ELF-1 (cell line): Measurements from ENCODE around the gene OLFM1.
A peak's percentile ranks its signal among the peaks of the same experiment; 100 is the strongest.
"Not testable (repeated sequence)": the region's sequence is repeated elsewhere in the genome, so short reads cannot be mapped to it uniquely, and the experiment has no call there.

Source experiments
- DNase-seq: peaks from one replicate; pipeline ENCODE4 v3.0.0-alpha.2; 2016; ENCODE audit warnings: low read depth, low spot score

OLFM1 gene

DNA sequence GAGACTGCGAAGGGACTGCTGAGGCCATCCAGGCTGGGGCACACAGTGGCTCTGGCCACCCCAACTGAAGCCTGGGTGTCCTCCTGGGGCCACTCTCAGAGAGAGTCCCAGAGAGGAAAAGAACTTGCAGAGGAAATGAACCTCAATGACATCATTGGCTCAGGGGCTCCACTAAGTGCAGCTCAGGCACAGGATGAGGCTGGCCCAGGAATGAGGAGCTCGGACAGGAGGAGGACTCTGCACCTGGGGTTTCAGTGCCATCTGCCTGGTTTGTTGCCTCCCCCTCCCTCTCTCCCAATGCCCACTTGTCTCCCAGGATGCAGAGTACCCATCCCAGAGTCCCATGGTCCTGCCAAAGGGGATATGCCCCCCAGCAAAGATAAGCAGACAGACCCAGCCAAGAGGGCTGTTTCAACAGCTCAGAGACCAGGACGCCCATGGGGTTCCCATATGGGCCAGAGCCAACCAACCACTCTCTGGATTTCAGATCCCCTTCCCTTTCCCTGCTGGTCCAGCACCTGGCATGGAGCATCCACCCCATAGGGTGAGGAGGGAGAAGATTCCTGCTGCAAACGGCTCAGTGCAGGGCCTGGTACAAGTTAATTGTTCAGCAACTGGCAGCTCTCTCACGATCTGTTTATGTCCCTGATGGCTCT lies 26.9 kb upstream of the OLFM1 start:
- DNase-seq = no peak

- no peak for DNase-seq
Observed at GRCh38 chr9:135061441-135061840, 26.0 kb upstream of the OLFM1 start.

- no peak for DNase-seq
Observed at GRCh38 chr9:135062254-135062653, 25.2 kb upstream of the OLFM1 start.

GRCh38 chr9:135063466-135063865 lies 24.0 kb upstream of the OLFM1 start:
- DNase-seq = not testable (repeated sequence)

GRCh38 chr9:135063888-135064287 lies 23.6 kb upstream of the OLFM1 start:
- DNase-seq = not testable (repeated sequence)

DNA sequence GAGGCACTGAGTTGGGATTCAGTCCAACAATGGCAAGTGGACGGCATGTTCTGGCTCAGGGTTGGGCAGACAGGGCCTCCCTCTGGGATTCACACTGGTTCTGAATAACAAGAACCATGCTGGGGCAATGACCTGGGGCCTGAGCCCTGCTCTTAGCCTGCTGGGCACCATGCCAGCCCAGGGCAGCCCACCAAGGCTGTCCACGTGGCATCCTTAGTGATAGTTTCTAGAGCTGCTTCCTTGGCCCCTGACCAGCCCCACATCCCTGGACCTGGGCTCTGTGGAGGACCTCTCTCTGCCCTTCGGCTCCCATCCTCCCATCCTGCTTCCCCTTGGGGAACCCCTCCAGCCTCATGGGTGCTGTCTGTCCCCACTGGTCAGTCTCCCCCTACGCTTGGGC lies 22.3 kb upstream of the OLFM1 start:
- DNase-seq = no peak

- no peak for DNase-seq
Observed at GRCh38 chr9:135065804-135066203, 21.7 kb upstream of the OLFM1 start.

GRCh38 chr9:135066291-135066690 lies 21.2 kb upstream of the OLFM1 start:
- no peak for DNase-seq

- DNase-seq = no peak
Observed at GRCh38 chr9:135067096-135067710, 20.3 kb upstream of the OLFM1 start.

- DNase-seq = no peak
Observed at GRCh38 chr9:135068776-135069415, 18.6 kb upstream of the OLFM1 start.

DNA sequence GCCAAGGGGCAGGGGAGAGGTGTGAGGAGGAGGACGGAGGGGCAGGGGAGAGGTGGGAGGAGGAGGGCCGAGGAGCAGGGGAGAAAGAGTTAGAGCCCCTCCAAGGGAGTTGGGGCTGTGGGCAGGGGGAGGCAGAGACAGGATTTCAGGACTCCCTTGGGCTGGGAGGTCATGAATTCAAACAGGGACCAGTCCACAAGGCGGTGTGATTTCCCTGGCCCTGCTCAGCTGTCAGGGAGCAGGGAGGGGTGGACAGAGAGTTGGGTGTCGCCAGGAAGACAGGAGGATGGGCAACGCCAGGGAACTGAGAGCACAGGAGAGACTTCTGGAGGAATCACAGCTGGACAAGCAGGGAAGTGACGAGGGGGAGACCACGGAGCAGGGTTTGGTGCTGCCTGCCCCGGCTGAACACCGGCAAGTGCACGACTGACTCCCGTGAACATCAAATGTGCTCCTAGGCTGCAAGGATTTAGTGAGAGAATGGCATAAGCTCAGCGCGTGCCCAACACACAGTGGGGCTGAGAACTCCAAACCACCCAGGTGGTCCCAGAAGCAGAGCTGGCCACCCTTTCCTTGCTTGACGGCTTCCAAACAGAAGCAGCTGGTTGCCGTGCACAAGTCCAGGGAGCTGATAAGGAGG lies 17.8 kb upstream of the OLFM1 start:
- no peak for DNase-seq

DNA sequence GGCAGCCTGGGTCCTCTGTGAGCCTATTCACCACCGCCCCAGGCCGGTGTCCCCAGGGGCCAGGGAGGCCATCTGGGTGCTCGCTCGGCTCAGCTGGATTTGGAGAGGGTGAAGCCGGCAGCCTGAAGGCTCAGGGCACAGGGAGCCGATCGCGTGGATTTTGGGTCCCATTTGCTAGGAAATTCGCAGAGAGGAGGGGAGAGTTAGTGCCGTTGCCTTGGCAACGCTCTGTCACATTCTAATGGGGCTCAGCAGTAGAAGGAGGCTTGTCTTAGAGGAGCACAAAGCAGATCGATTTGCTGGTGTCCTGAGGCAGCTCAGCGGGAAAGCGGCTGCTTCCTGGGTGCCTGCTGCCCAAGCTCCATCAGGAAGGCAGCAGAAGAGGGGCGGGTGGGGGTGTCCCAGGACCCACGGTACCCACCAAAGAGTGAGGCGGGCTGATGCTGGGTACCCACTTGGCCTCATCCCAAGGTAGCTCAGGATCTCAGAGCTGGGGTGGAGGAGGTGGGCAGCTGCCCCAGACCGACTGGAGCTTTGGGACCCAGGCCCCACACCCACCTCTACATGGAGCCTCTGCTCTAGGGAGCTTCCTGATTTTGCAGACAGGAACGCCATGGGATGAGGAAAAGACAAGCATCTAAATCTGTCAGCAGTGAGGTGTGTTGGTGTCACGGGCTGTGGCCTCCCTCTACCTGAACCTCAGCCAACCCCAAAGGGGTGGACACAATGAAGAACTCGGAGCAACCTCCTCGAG lies 17.1 kb upstream of the OLFM1 start:
- DNase-seq = peak; percentile 39

- no peak for DNase-seq
Observed at GRCh38 chr9:135070964-135071735, 16.3 kb upstream of the OLFM1 start.

- no peak for DNase-seq
Observed at GRCh38 chr9:135073081-135073740, 14.3 kb upstream of the OLFM1 start.

DNA sequence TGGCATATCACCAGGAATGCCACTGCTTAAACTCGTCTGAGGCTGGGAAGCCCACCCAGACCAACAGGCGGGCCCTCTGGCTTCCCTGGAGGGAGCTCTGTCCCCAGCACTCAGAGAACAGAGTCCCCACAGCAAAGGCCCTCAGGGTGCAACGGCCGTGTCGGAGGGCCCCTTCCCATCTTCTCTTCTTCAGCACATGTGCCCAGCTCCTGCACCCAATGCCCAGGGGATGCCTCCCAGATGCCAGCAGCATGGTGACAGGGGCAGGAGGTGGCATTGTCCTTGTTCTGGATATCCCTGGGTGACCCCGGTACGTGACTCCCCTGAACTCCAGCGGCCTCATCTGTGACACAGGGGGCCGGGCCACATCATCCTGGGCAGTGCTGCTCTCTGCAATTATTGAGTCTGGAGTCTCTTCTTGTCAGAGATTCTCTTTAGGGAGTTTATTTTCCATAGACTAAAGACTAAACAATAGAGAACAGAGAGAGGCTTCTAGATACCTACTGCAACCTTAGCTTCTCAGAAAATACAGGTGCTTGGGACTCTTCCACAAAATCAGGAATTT lies 13.6 kb upstream of the OLFM1 start:
- no peak for DNase-seq

DNA sequence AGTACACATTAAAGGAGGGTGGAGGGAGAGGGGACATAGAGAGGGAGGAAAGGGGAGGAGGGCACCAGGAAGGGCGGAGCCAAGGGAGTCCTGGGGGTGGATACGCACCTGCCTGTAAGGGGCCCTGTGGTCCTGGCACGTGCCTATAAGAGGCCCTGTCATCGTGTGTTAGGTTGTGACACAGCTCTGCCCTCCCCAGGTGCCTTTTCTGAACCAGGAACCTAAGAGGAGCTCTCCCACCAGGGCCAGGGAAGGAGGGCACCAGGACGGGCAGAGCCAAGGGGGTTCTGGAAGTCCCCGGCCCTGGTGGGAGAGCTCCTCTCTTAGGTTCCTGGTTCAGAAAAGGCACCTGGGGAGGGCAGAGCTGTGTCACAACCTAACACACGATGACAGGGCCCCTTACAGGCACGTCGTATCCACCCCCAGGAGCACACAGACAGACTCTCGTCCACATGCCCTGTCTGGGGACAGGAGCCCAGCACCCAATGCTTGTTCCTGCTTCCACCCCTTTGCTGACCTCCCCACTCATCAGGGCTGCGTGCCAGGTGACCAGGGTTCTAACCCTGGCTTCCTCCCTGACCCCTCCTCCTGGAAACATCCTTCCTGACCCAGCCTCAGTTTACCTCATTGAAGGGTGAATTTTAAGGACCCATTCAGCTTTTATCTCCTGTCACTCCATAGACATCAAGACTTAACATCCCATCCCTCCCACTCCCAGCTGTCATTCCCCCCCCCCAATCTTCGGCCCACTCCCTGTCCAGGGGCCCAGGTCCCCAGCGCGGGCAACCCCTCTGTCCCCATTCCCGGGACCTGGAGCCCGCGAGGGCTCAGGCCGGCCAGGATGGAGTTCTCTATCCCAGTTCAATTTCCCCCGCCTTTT lies 12.9 kb upstream of the OLFM1 start:
- DNase-seq = no peak

DNA sequence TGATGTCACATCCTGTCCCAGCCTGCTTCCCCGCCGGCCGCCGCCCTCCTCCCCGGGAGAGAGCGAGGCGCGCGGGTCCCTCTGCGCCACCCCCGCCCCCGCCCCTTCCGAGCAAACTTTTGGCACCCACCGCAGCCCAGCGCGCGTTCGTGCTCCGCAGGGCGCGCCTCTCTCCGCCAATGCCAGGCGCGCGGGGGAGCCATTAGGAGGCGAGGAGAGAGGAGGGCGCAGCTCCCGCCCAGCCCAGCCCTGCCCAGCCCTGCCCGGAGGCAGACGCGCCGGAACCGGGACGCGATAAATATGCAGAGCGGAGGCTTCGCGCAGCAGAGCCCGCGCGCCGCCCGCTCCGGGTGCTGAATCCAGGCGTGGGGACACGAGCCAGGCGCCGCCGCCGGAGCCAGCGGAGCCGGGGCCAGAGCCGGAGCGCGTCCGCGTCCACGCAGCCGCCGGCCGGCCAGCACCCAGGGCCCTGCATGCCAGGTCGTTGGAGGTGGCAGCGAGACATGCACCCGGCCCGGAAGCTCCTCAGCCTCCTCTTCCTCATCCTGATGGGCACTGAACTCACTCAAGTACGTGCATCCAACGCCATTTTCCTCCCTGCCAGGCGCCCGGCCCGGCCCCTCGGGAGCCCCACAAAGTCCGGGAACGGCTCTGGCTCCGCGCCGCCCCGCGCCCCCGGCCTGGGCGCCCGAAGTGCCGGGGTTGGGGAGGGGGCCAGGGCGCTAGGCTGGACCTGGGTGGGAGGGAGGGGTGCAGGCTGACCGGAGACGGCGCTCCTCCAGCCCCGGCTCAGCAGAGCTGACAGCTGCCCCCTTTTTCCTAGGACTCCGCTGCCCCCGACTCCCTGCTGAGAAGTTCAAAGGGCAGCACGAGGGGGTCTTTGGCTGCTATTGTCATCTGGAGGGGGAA lies 12.0 kb upstream of the OLFM1 start:
- DNase-seq = peak; percentile 50
